Activated T-cell treated with anti-CD3 and anti-CD28 coated beads, Interleukin-2, amount 50 U/mL, for 48 hours (primary cell): Measurements from ENCODE around the gene DNAH7.
"Not testable (repeated sequence)": the region's sequence is repeated elsewhere in the genome, so short reads cannot be mapped to it uniquely, and the experiment has no call there.

Experiments
- DNase-seq, 2 experiments: peaks; one replicate each; pipeline ENCODE4 v3.0.0-alpha.2; 2020

DNAH7 gene

GRCh38 chr2:195706161-195706900 is 362.3 kb downstream of the DNAH7 start:
- DNase-seq, result no peak

DNA sequence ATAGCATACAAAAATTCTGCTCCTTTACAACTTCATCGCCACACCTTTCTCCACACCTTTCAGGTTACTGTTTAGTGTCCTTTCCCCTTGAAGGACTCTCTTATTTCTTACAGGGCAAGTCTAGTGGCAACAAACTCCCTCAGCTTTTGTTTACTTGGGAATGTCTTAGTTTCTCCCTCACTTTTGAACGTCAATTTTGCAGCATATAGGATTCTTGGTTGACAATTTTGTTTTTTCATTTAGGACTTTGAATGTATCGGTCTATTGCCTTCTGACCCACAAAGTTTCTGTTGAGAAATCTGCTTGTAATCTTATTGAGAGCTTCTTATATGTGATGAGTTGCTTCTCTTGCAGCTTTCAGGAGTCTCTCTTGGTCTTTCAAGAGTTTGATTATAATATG is 368.2 kb downstream of the DNAH7 start:
- DNase-seq, result no peak

- no peak for DNase-seq
These were observed 370.9 kb downstream of the DNAH7 start for GRCh38 chr2:195697681-195698220.

GRCh38 chr2:195696012-195696411 is 372.6 kb downstream of the DNAH7 start:
- DNase-seq, result no peak

GRCh38 chr2:195695002-195695631 is 373.5 kb downstream of the DNAH7 start:
- no peak for DNase-seq

GRCh38 chr2:195694553-195694952 is 374.1 kb downstream of the DNAH7 start:
- DNase-seq, result no peak

DNA sequence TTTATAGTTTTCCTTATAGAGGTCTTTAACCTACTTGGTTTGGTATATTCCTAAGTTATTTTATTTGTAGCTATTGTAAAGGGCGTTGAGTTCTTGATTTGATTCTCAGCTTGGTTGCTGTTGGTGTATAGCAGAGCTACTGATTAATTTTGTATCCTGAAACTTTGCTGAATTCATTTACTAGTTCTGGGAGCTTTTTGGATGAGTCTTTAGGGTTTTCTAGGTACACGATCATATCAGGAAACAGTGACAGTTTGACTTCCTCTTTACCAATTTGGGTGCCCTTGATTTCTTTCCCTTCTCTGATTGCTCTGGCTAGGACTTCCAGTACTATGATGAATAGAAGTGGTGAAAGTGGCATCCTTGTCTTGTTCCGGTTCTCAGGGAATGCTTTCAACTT is 376.1 kb downstream of the DNAH7 start:
- not testable (repeated sequence) for DNase-seq
